Activated CD4-positive, CD25-positive, alpha-beta regulatory T cell treated with anti-CD3 and anti-CD28 coated beads, Interleukin-2, amount 50 U/mL, for 16 hours (primary cell): Measurements from ENCODE around the gene GNG12.

Experiments used
- DNase-seq: peaks from one replicate; pipeline ENCODE4 v3.0.0-alpha.2; 2020; ENCODE audit warnings: low read depth, low spot score

The GNG12 gene

GRCh38 chr1:67815303-67816094 is 17.8 kb downstream of the GNG12 start:
- DNase-seq, result no peak

- no peak for DNase-seq
These were observed 19.0 kb downstream of the GNG12 start for GRCh38 chr1:67814121-67814772.

GRCh38 chr1:67812226-67812625 is 21.0 kb downstream of the GNG12 start:
- DNase-seq, result no peak

- no peak for DNase-seq
These were observed 21.5 kb downstream of the GNG12 start for GRCh38 chr1:67811781-67812180.

- DNase-seq, result no peak
These were observed 23.4 kb downstream of the GNG12 start for GRCh38 chr1:67809887-67810286.

GRCh38 chr1:67807282-67807681 is 26.0 kb downstream of the GNG12 start:
- DNase-seq, result no peak

- no peak for DNase-seq
These were observed 28.6 kb downstream of the GNG12 start for GRCh38 chr1:67804710-67805109.

GRCh38 chr1:67803380-67804279 is 29.6 kb downstream of the GNG12 start:
- no peak for DNase-seq

- no peak for DNase-seq
These were observed 30.7 kb downstream of the GNG12 start for GRCh38 chr1:67802565-67802964.

- no peak for DNase-seq
These were observed 31.4 kb downstream of the GNG12 start for GRCh38 chr1:67801903-67802302.

GRCh38 chr1:67795179-67795912 is 37.9 kb downstream of the GNG12 start:
- no peak for DNase-seq

GRCh38 chr1:67793562-67793961 is 39.7 kb downstream of the GNG12 start:
- DNase-seq, result no peak

GRCh38 chr1:67792741-67793458 is 40.4 kb downstream of the GNG12 start:
- DNase-seq, result no peak

- no peak for DNase-seq
These were observed 41.2 kb downstream of the GNG12 start for GRCh38 chr1:67792103-67792502.

- no peak for DNase-seq
These were observed 41.6 kb downstream of the GNG12 start for GRCh38 chr1:67791686-67792085.

GRCh38 chr1:67791261-67791660 is 42.0 kb downstream of the GNG12 start:
- DNase-seq, result no peak

GRCh38 chr1:67790201-67790692 is 43.0 kb downstream of the GNG12 start:
- no peak for DNase-seq

GRCh38 chr1:67789551-67789950 is 43.7 kb downstream of the GNG12 start:
- no peak for DNase-seq

- no peak for DNase-seq
These were observed 44.4 kb downstream of the GNG12 start for GRCh38 chr1:67788904-67789303.

- no peak for DNase-seq
These were observed 45.0 kb downstream of the GNG12 start for GRCh38 chr1:67788238-67788790.
